ENCODE data around the gene DALRD3.

The DALRD3 gene

GRCh38 chr3:49017971-49018706 is at the start of gene DALRD3:
Gene DALRD3, minus strand, starts transcription at chr3:49018580. Its CDS starts 16 bp downstream, at chr3:49018564.
- DNase-seq = no peak

DNA sequence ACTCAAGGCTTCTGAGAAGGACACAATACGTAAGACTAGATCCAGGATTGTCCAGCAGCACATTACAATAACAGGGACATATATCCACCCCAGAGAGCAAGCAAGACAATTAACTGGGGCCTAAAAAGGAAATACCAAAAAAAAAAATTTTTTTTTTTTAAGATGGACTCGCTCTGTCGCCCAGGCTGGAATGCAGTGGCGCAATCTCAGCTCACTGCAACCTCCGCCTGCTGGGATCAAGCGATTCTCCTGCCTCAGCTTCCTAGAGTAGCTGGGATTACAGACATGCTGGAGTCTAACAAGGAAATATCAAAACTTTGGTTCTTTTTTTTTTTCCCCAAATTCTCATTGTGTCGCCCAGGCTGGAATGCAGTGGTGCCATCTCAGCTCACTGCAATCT is 39.6 kb upstream of the DALRD3 start:
- no peak for DNase-seq

- DNase-seq = no peak
Measured at GRCh38 chr3:49057268-49057667, 38.9 kb upstream of the DALRD3 start.

DNA sequence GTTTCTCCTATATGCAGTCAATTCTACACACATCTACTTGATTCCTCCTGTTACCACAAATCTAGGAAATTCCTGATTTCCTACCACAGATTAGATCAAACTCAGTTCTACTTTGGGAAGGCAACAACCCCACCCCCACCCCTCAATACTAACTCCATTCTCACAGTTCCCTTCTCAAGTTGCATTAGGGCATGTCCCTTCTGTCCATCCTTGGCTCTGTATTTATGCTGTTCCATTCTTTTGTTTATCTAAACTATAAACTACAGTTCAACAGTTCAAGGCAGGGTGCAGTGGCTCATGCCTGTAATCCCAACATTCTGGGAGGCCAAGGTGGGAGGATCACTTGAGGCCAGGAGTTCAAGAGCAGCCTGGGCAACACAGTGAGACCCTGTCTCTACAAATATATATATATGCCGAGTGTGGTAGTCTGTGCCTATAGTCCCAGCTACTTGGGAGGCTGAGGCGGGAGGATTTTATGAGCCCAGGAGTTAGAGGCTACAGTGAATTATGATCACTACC is 36.0 kb upstream of the DALRD3 start:
- DNase-seq = no peak

DNA sequence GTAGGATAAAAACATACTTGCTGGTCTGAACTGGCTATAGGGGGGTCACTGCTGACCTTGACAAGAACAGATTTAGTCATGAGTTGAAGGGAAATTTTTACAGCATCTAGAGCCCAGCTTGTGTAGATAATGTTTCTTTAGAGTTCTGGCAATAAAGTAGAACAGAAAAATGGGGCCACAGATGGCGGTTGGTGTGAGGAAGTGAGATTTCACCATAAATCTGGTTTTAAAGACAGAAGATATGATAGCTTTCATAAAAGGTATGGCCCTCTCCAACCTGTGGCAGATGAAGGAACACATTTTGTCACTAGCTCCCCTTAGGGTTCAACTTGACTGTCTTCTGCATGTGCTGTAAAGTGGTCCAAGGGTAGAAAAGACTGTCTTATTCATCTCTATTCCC is 35.2 kb upstream of the DALRD3 start:
- no peak for DNase-seq

GRCh38 chr3:49035281-49035680 is 16.9 kb upstream of the DALRD3 start:
- DNase-seq = no peak

GRCh38 chr3:49034650-49035049 is 16.3 kb upstream of the DALRD3 start:
- no peak for DNase-seq

- DNase-seq = no peak
Measured at GRCh38 chr3:49032646-49033304, 14.4 kb upstream of the DALRD3 start.

DNA sequence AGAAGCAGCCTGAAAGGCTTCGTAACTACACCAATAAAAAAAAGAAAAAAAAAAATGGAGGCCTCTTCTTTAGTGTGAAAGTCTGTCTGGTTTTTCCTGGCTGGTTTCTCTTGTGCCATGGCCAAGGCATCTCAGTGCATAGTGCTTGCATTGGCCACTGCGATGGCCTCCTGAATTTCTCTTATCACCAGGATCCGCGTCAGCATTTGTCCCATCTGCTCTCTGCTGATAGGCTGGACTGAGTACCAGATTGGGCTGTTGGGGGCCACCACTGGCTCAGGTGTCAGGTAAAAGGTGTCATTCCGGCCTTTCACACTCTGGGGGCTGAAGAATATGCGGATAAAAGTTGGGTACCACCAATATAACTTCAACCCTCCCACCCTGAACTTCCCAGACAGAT is 11.9 kb upstream of the DALRD3 start:
- DNase-seq = no peak

DNA sequence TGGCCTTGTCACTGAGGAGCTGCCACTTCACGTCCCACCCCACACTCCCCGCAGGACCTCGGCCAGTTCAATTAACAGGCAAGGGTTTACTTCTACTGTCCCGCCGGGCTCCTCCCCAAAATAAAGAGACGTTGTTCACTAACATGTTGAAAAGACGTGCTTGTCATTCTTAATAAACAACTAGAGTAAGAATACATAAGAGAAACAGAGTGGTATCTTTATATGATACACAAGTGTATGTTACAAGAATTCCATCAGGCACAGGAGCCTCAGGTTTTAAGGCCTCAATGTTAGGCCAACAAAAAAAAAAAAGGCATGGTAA is 11.1 kb upstream of the DALRD3 start:
- no peak for DNase-seq

DNA sequence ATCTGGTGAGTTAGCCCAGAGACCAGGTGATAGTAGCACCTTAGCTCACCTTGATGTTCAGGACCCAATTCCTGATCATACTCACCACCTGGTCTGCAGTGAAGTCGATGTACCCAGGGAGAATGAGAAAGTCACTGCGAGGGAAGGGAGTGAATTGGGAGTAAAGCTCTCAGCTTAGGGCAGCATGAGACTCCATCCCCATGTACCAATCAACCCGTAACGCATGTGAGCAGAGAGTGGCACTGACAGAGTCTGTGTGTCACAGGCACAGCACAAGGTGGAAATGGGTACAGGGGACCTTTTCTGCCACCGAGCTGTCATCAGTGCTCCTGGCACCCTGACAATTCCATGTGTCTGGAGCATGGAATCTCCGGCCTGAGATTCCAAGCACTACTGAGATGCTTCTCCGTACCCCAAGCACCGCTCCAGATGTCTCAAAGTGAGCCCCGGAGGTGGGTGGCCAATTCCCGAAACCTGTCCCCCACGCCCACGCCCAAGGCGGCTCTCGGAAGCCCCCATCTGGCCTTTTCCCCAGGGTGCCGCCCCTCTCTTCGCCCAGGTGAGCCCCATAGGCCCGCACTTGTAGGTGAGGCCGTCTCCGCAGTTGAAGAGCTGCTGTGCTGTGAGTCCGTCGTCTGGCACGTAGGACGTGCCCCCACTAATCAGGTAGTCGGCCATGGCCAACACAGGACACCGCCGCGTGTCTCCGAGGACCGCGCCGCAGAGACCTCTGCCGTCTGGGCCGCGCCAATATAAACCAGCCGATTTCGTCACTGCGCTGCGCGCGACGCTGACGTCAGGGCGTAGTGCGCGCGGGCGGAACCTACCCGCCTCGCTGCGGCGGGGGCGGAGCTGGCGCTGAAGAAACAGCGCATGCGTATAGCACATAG is 10.5 kb upstream of the DALRD3 start, which contains the start of gene IMPDH2:
TSS of gene IMPDH2 (minus strand) at position 726 of the 890 bp plus-strand sequence. CDS start at position 678, 48 bp downstream.
- peak; percentile 42 for DNase-seq

- DNase-seq = no peak
Measured at GRCh38 chr3:49028298-49028672, 9.9 kb upstream of the DALRD3 start.

- DNase-seq = no peak
Measured at GRCh38 chr3:49027634-49028033, 9.3 kb upstream of the DALRD3 start.

DNA sequence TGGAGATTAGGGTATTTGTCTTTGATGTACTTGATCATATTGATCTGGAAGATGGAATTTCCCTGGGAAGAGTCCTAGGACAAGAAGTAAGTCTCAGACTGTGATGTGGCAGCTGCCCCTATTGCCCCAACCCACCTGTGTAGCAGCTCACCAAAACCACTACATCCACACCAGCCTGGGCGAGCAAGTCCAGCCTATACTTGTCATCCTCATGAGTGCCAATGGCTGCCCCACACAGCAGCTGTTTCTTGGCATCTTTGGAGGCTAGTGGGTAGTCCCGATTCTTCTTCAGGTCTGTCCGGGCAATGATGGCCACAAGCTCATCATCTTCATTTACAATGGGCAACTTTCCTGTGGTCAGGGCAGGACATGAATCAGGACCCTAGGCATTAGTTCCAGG is 8.2 kb upstream of the DALRD3 start:
- no peak for DNase-seq

GRCh38 chr3:49025793-49026520 is 7.6 kb upstream of the DALRD3 start:
- no peak for DNase-seq

DNA sequence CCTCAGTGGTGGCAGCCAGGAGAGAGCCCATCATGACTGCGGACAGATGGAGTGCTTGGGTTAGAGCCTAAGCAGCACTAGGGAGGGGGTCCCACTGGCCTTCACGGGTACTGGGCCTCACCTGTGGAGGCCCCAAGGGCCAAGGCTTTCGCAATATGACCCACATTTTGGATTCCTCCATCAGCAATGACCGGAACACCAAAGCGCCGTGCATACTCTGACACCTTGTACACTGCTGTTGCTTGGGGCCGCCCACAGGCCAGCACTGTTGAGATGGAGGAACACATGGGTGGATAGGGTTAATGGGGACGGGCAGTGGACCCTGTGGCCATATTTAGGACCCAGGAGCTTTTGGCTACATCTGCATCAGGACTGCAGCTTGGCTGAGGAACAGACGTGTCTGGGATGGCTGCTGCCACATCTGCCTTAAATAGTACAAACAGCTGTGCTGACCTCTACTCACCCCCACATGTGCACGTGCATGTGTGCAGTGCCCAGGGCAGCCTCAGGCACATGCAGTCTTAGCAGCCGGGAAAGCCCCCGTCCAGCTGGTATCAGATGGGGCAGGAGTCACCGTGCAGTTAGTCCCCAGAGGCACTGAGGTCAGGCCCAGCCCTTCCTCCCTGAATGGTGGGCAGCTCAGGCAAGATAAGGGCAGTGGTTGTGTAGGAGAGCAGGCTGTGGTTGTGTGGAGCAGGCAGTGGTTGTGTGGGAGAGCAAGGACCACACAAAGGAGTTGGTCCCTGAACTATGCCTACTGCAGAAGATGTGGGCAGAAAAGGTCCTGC is 6.8 kb upstream of the DALRD3 start:
- no peak for DNase-seq

GRCh38 chr3:49024449-49024848 is 6.1 kb upstream of the DALRD3 start:
- DNase-seq = no peak

DNA sequence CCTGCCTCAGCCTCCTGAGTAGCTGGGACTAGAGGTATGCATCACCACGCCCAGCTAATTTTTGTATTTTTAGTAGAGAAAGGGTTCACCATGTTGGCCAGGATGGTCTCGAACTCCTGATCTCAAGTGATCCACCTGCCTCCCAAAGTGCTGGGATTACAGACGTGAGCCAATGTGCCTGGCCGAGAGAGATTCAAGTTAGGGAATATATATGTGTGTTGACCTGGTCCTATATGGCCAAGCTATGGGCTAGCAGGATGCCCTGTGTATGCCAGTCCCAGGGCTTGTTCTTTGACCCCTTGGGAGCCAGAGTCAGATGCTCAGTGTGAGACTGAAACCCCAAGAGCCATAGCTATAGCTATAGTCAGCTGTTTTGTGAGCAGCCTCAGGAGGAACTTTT is 5.4 kb upstream of the DALRD3 start:
- no peak for DNase-seq

- no peak for DNase-seq
Measured at GRCh38 chr3:49022688-49023171, 4.3 kb upstream of the DALRD3 start.

- no peak for DNase-seq
Measured at GRCh38 chr3:49021813-49022687, 3.7 kb upstream of the DALRD3 start, which contains the start of gene NDUFAF3. Gene NDUFAF3, plus strand, starts transcription at chr3:49022121. Its CDS starts 24 bp downstream, at chr3:49022145.
